Liver (tissue), 3 donors: ENCODE results near the gene SRCAP.
"Not testable (repeated sequence)": the region's sequence is repeated elsewhere in the genome, so short reads cannot be mapped to it uniquely, and the experiment has no call there.

ENCODE experiments used
- EGR1 ChIP-seq, 2 donors: IDR thresholded peaks; 2 replicates each; pipeline ENCODE4 v1.6.1; 2016 to 2018; ENCODE audit warnings: antibody characterized with exemption in 2 of 2, low read depth in 2 of 2
- FOXA1 ChIP-seq: IDR thresholded peaks from 2 replicates; pipeline ENCODE4 v1.6.1; 2016; ENCODE audit warnings: antibody characterized with exemption
- GABPA ChIP-seq, 2 donors: IDR thresholded peaks in 1 of 2; conservative IDR thresholded peaks in 1 of 2; 2 replicates each; pipeline ENCODE4 v1.6.1; 2016; ENCODE audit warnings: antibody characterized with exemption in 2 of 2, mild to moderate bottlenecking in 1 of 2, moderate library complexity in 1 of 2
- HNF4A ChIP-seq, 2 donors: conservative IDR thresholded peaks; 2 replicates each; pipeline ENCODE4 v1.6.1; 2016; ENCODE audit warnings: antibody characterized with exemption in 2 of 2, mild to moderate bottlenecking in 2 of 2
- JUND ChIP-seq, 2 donors: IDR thresholded peaks; 2 replicates each; pipeline ENCODE4 v1.6.1; 2016; ENCODE audit warnings: antibody characterized with exemption in 2 of 2
- RAD21 ChIP-seq, 2 donors: IDR thresholded peaks; 2 replicates each; pipeline ENCODE4 v1.6.1; 2016; ENCODE audit warnings: antibody characterized with exemption in 2 of 2, mild to moderate bottlenecking in 2 of 2
- RXRA ChIP-seq, 2 donors: IDR thresholded peaks; 2 replicates each; pipeline ENCODE4 v1.6.1; 2017 to 2018; ENCODE audit warnings: antibody characterized with exemption in 2 of 2, mild to moderate bottlenecking in 1 of 2
- TAF1 ChIP-seq: conservative IDR thresholded peaks from 2 replicates; pipeline ENCODE4 v1.6.1; 2016; ENCODE audit warnings: antibody characterized with exemption, mild to moderate bottlenecking
- YY1 ChIP-seq: IDR thresholded peaks from 2 replicates; pipeline ENCODE4 v1.6.1; 2016; ENCODE audit warnings: antibody characterized with exemption, mild to moderate bottlenecking
- TF ChIP-seq, protein P1 (sequence below): fragments of 150-350 bp; IDR thresholded peaks from 2 replicates; pipeline ENCODE4 v1.5.1; 2017; ENCODE audit warnings: improper control_type of control experiment, low read depth, low read length; ENCODE audit not compliant: missing input control
- TF ChIP-seq, protein P2 (sequence below): IDR thresholded peaks from 2 replicates; pipeline ENCODE4 v1.6.1; 2016; ENCODE audit warnings: antibody characterized with exemption, mild to moderate bottlenecking
- TF ChIP-seq, protein P3 (sequence below): IDR thresholded peaks from 2 replicates; pipeline ENCODE4 v1.6.1; 2016; ENCODE audit warnings: antibody characterized with exemption
- TF ChIP-seq, protein P4 (sequence below): IDR thresholded peaks from 2 replicates; pipeline ENCODE4 v1.6.1; 2016; ENCODE audit warnings: antibody characterized with exemption
- donor health status: healthy.
- donor health status: healthy.

DNA sequence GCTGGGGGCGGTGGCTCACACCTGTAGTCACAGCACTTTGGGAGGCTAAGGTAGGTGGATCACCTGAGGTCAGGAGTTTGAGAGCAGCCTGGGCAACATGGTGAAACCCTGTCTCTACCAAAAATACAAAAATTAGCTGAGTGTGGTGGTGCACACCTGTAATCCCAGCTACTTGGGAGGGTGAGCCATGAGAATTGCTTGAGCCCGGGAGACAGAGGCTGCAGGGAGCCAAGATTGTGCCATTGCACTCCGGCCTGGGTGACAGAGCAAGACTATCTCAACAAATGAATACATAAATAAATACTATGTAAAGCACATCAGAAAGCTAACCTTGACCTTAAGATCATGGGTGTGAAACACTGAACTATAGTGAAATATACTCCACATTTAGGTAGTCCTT is 2.3 kb upstream of the SRCAP start:
- TF ChIP-seq, protein P1, sequence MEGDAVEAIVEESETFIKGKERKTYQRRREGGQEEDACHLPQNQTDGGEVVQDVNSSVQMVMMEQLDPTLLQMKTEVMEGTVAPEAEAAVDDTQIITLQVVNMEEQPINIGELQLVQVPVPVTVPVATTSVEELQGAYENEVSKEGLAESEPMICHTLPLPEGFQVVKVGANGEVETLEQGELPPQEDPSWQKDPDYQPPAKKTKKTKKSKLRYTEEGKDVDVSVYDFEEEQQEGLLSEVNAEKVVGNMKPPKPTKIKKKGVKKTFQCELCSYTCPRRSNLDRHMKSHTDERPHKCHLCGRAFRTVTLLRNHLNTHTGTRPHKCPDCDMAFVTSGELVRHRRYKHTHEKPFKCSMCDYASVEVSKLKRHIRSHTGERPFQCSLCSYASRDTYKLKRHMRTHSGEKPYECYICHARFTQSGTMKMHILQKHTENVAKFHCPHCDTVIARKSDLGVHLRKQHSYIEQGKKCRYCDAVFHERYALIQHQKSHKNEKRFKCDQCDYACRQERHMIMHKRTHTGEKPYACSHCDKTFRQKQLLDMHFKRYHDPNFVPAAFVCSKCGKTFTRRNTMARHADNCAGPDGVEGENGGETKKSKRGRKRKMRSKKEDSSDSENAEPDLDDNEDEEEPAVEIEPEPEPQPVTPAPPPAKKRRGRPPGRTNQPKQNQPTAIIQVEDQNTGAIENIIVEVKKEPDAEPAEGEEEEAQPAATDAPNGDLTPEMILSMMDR, result not testable (repeated sequence)
- TF ChIP-seq RAD21 (IDR thresholded peaks at IDR 0.05); RXRA (IDR thresholded peaks at IDR 0.05); FOXA1; YY1; GABPA (IDR thresholded peaks at IDR 0.05 in 1 of 2, conservative IDR thresholded peaks at IDR 0.05 in 1 of 2); EGR1 (IDR thresholded peaks at IDR 0.05; ENCODE audit: low read depth in 2 of 2); TAF1; HNF4A (conservative IDR thresholded peaks at IDR 0.05); JUND (IDR thresholded peaks at IDR 0.05): not testable (repeated sequence)
- TF ChIP-seq, protein P2, sequence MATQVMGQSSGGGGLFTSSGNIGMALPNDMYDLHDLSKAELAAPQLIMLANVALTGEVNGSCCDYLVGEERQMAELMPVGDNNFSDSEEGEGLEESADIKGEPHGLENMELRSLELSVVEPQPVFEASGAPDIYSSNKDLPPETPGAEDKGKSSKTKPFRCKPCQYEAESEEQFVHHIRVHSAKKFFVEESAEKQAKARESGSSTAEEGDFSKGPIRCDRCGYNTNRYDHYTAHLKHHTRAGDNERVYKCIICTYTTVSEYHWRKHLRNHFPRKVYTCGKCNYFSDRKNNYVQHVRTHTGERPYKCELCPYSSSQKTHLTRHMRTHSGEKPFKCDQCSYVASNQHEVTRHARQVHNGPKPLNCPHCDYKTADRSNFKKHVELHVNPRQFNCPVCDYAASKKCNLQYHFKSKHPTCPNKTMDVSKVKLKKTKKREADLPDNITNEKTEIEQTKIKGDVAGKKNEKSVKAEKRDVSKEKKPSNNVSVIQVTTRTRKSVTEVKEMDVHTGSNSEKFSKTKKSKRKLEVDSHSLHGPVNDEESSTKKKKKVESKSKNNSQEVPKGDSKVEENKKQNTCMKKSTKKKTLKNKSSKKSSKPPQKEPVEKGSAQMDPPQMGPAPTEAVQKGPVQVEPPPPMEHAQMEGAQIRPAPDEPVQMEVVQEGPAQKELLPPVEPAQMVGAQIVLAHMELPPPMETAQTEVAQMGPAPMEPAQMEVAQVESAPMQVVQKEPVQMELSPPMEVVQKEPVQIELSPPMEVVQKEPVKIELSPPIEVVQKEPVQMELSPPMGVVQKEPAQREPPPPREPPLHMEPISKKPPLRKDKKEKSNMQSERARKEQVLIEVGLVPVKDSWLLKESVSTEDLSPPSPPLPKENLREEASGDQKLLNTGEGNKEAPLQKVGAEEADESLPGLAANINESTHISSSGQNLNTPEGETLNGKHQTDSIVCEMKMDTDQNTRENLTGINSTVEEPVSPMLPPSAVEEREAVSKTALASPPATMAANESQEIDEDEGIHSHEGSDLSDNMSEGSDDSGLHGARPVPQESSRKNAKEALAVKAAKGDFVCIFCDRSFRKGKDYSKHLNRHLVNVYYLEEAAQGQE, result not testable (repeated sequence)
- TF ChIP-seq, protein P3, sequence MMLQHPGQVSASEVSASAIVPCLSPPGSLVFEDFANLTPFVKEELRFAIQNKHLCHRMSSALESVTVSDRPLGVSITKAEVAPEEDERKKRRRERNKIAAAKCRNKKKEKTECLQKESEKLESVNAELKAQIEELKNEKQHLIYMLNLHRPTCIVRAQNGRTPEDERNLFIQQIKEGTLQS, result not testable (repeated sequence)
- TF ChIP-seq, protein P4, sequence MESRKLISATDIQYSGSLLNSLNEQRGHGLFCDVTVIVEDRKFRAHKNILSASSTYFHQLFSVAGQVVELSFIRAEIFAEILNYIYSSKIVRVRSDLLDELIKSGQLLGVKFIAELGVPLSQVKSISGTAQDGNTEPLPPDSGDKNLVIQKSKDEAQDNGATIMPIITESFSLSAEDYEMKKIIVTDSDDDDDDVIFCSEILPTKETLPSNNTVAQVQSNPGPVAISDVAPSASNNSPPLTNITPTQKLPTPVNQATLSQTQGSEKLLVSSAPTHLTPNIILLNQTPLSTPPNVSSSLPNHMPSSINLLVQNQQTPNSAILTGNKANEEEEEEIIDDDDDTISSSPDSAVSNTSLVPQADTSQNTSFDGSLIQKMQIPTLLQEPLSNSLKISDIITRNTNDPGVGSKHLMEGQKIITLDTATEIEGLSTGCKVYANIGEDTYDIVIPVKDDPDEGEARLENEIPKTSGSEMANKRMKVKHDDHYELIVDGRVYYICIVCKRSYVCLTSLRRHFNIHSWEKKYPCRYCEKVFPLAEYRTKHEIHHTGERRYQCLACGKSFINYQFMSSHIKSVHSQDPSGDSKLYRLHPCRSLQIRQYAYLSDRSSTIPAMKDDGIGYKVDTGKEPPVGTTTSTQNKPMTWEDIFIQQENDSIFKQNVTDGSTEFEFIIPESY, result not testable (repeated sequence)
